Pancreas (tissue), 10 donors: ENCODE data around the gene BSND. TPM values are rescaled to one million over a fixed set of nuclear protein-coding genes. Genes with fewer than 3 reads are reported as not detected.

ENCODE experiments used
- ATAC-seq, 4 donors: fragments of 200-7000 bp; cut with Tn5 transposase; one replicate each; pipeline versions ENCODE4 v1.8.0 to v1.9.1; 2020; ENCODE audit warnings: mild to moderate bottlenecking in 4 of 4, moderate library complexity in 4 of 4
- DNase-seq, 6 donors: peaks; one replicate each; pipeline ENCODE4 v3.0.0-alpha.2; 2020
- FAIRE-seq: peaks from 2 replicates; lab custom pipeline; 2012; peaks lifted over from hg19 to GRCh38; lab: Jason Lieb, UNC
- H3K27ac ChIP-seq, 4 donors: fragments of 200-600 bp; sonication (generic); 1 replicate in 3 of 4; 2 replicates in 1 of 4; pipeline versions ENCODE4 v1.5.0 to v1.8.0; 2020
- H3K27me3 ChIP-seq, 4 donors: fragments of 200-600 bp; one replicate each; pipeline ENCODE4 v1.8.0; 2021
- H3K36me3 ChIP-seq, 3 donors: fragments of 200-600 bp; sonication (generic) in 1 of 3; one replicate each; pipeline versions ENCODE4 v1.5.0 to v1.8.0; 2020 to 2021
- H3K4me1 ChIP-seq, 3 donors: fragments of 200-600 bp; one replicate each; pipeline ENCODE4 v1.8.0; 2021
- H3K4me3 ChIP-seq, 4 donors: fragments of 200-600 bp; sonication (generic) in 2 of 4; one replicate each; pipeline versions ENCODE4 v1.5.0 to v1.8.0; 2020 to 2021
- H3K9me3 ChIP-seq, 4 donors: fragments of 200-600 bp; one replicate each; pipeline ENCODE4 v1.8.0; 2021
- CTCF ChIP-seq, 4 donors: fragments of 200-600 bp; sonication (generic) in 3 of 4; IDR thresholded peaks; one replicate each; pipeline versions ENCODE4 v1.5.0 to v1.8.0; 2021; ENCODE audit warnings: antibody characterized with exemption in 4 of 4
- WGBS, 2 donors: extraction: QIAGEN DNeasy Blood & Tissue Kit; methylation state at CpG; one replicate each; pipeline ENCODE4 v1.1.7; 2013; 5-methylcytosine and 5-hydroxymethylcytosine counted together
- intact Hi-C, 3 donors: fragments of 100-400 bp; cut with DNase I; formaldehyde crosslinking; loops; one replicate each; pipeline versions ENCODE4 v1.11.1 to v1.14.2; 2022
- polyA plus RNA-seq, 2 donors: library from polyadenylated mRNA; stranded (reverse); fragments of 200-250 nt; gene quantifications; one replicate each; pipeline ENCODE4 v1.2.3, GENCODE V29; 2013
- total RNA-seq, 6 donors: library from RNA; stranded (reverse); fragmentation: NEBNext Ultra II Directional in 4 of 6; extraction: Animal tissue kit (Norgen Biotek cat#: 25700) in 4 of 6; gene quantifications; one replicate each; pipeline versions ENCODE4 v1.2.1 to v1.2.4, GENCODE V29; 2021 to 2023
- donor health status: healthy with polysubstance abuse.
- donor health status: DM: no; HTN: no; CAD: no; lungs with moderate emphysema.
- donor health status: DM: no; HTN: no; CAD: no.
- donor health status: control.
- donor health status: control.
- donor health status: Bipolar disorder and iron deficiency.
- donor health status: DM: yes; HTN: yes; CAD: no.
- donor health status: DM: no; HTN: no; CAD: no.
- donor health status: DM: no; HTN: no; CAD: no.
- donor health status: DM: yes; HTN: yes; CAD: no.

Gene BSND
- total and polyA plus RNA-seq, 8 donors: 0.02 to 0.04 TPM; not detected in 6

GRCh38 chr1:55053265-55053954, 54.7 kb downstream of the BSND start:
- no peaks in the 10 kb centered on the region for H3K4me1 ChIP-seq
- no peak overlapping the region for H3K4me3 ChIP-seq
- WGBS, 2 donors: 48 to 54% methylated on average over 7 of the region's 7 CpGs
- TF ChIP-seq CTCF (IDR thresholded peaks at IDR 0.05): no peak
- DNase-seq (no peak), FAIRE-seq (no peak), ATAC-seq (peak in 3 of 4 donors; percentile 23 to 57 (median 43))
- no peaks in the 10 kb centered on the region for H3K36me3 ChIP-seq
- intact Hi-C loops: no loop called here
- H3K27ac ChIP-seq: no peak overlapping the region
- H3K9me3 ChIP-seq: no peaks in the 10 kb centered on the region
- H3K27me3 ChIP-seq: no peaks in the 10 kb centered on the region

GRCh38 chr1:55054396-55054795, 55.7 kb downstream of the BSND start:
- FAIRE-seq (no peak), DNase-seq (no peak), ATAC-seq (no peak)
- Histone ChIP-seq H3K27ac (no peak overlapping the region), H3K4me3 (no peak overlapping the region), H3K27me3 (no peaks in the 10 kb centered on the region), H3K4me1 (no peaks in the 10 kb centered on the region), H3K9me3 (no peaks in the 10 kb centered on the region), H3K36me3 (no peaks in the 10 kb centered on the region)
- intact Hi-C loops: no loop called here
- no peak for TF ChIP-seq CTCF (IDR thresholded peaks at IDR 0.05)
- 90 to 94% methylated on average over 5 of the region's 5 CpGs for WGBS, 2 donors

- Histone ChIP-seq H3K4me3 (no peak overlapping the region), H3K36me3 (no peaks in the 10 kb centered on the region), H3K27me3 (no peaks in the 10 kb centered on the region), H3K9me3 (no peaks in the 10 kb centered on the region), H3K4me1 (no peaks in the 10 kb centered on the region), H3K27ac (no peak overlapping the region)
- FAIRE-seq (no peak), ATAC-seq (no peak), DNase-seq (no peak)
- WGBS, 2 donors: 89% methylated on average over 12 of the region's 12 CpGs
- TF ChIP-seq CTCF (IDR thresholded peaks at IDR 0.05): no peak
- intact Hi-C loops: no loop called here
These were observed 56.5 kb downstream of the BSND start for GRCh38 chr1:55055084-55055882.

- Histone ChIP-seq H3K4me3 (no peak overlapping the region), H3K36me3 (no peaks in the 10 kb centered on the region), H3K9me3 (no peaks in the 10 kb centered on the region), H3K27me3 (no peaks in the 10 kb centered on the region), H3K27ac (no peak overlapping the region), H3K4me1 (no peaks in the 10 kb centered on the region)
- no peak for ATAC-seq
- intact Hi-C loops: no loop called here
- no peak for FAIRE-seq
- WGBS, 2 donors: 91 to 92% methylated on average over 42 of the region's 42 CpGs
- DNase-seq: peak in 1 of 6 donors; percentile 8
- TF ChIP-seq CTCF (IDR thresholded peaks at IDR 0.05): no peak
These were observed 57.4 kb downstream of the BSND start for GRCh38 chr1:55055951-55056631.
